Measurements from ENCODE around the gene VPS54.

Gene VPS54, protein sequence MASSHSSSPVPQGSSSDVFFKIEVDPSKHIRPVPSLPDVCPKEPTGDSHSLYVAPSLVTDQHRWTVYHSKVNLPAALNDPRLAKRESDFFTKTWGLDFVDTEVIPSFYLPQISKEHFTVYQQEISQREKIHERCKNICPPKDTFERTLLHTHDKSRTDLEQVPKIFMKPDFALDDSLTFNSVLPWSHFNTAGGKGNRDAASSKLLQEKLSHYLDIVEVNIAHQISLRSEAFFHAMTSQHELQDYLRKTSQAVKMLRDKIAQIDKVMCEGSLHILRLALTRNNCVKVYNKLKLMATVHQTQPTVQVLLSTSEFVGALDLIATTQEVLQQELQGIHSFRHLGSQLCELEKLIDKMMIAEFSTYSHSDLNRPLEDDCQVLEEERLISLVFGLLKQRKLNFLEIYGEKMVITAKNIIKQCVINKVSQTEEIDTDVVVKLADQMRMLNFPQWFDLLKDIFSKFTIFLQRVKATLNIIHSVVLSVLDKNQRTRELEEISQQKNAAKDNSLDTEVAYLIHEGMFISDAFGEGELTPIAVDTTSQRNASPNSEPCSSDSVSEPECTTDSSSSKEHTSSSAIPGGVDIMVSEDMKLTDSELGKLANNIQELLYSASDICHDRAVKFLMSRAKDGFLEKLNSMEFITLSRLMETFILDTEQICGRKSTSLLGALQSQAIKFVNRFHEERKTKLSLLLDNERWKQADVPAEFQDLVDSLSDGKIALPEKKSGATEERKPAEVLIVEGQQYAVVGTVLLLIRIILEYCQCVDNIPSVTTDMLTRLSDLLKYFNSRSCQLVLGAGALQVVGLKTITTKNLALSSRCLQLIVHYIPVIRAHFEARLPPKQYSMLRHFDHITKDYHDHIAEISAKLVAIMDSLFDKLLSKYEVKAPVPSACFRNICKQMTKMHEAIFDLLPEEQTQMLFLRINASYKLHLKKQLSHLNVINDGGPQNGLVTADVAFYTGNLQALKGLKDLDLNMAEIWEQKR

GRCh38 chr2:64019083-64019974 is at the start of gene VPS54:
TSS of gene VPS54 (minus strand) at chr2:64019428. CDS start at chr2:63983999, 35,429 bp downstream.
- peak; percentile 40 for DNase-seq

GRCh38 chr2:64067326-64067725 is 48.1 kb upstream of the VPS54 start:
- no peak for DNase-seq

- DNase-seq: no peak
Measured at GRCh38 chr2:64065516-64065915, 46.3 kb upstream of the VPS54 start.

- DNase-seq: no peak
Measured at GRCh38 chr2:64063924-64064331, 44.7 kb upstream of the VPS54 start.

- no peak for DNase-seq
Measured at GRCh38 chr2:64063454-64063853, 44.2 kb upstream of the VPS54 start.

GRCh38 chr2:64062840-64063239 is 43.6 kb upstream of the VPS54 start:
- no peak for DNase-seq

DNA sequence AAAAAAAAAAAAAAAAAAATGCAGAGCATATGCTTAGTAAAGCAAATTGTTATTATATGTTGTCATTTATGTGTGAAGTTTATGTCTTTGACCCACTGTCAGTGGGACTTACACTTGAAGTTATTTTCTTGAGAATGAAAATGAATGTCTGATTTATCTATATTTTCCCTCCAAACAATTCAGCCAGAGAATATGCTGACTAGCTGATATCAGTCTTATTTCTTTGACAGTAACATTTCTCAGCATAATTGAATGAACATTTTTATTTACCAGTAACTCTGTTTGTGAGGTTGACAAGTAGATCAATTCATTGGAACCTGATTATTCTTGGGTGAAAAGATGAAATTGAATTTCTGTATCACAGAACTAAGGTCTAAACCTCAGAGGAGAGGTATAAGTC is 40.0 kb upstream of the VPS54 start:
- no peak for DNase-seq

DNA sequence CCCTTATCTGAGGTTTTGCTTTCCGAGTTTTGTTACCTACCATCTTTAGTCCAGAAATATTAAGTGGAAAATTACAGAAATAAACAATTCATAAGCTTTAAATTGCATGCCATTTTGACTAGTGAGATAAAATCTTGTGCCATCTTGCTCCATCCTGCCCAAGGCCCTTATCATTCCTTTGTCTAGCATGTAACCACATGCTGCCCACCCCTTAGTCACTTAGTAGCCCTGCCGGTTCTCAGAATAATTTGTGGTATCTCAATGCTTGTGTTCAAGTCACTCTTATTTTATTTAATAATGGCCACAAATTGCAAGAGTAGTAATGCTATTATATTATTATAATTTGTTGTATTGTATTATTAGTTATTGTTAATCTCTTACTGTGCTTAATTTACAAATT is 36.8 kb upstream of the VPS54 start:
- DNase-seq: no peak

GRCh38 chr2:64054161-64054915 is 35.1 kb upstream of the VPS54 start:
- no peak for DNase-seq

DNA sequence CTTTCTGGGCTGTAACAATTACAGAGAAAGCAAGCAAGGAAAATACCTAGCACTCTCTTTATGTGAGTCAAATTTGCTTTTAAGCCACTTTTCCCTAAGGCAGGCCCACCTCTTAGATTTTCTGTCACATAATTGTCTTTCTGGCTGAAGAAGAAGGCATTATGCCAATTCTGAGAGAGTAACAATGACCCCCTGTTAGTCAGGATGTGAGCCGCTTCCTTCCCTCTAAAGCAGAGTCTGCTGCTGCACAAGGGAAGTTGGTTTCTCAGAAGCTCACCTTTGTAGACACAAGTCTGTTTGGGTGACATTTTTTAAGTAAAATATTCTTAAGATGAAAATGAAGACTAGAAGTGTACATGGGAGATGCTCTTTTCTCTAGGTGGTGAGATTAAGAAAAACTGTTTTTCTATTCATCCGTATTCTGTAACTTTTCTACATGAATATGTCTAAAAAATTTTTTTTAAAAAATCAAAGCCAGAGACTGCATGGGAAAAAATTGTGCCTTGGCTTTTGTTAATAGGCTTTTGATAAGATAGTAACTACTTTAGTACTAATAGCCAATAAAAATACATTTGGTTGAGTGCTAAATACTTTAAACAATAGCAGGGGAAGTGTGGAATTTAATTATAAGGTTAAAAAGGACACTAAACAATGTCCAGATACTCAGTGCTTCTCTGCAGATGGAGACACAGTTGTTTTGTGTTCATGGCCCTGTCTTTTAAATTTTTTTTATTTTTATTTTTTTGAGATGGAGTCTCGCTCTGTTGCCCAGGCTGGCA is 33.4 kb upstream of the VPS54 start:
- DNase-seq: no peak

GRCh38 chr2:64049633-64050220 is 30.5 kb upstream of the VPS54 start:
- DNase-seq: peak; percentile 66

DNA sequence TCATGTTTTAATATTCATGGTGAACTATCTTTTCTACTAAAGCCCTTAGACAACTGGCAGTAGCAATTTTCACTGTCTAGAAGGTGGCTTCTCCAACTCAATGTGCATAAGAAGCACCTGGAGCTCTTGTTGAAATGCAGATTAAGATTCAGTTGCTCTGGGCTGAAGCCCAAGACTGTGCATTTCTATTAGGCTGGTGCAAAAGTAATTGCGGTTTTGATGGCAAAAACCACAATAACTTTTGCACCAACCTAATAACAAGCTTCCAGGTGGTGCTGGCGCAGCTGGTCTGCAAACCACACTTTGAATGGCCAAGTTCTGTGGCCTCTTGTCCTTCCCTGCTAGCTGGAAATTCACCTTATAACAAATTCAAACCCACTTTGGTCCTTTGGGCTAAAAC is 26.7 kb upstream of the VPS54 start:
- DNase-seq: no peak

GRCh38 chr2:64040161-64040560 is 20.9 kb upstream of the VPS54 start:
- DNase-seq: no peak

GRCh38 chr2:64036034-64036705 is 16.9 kb upstream of the VPS54 start:
- no peak for DNase-seq

GRCh38 chr2:64035072-64035942 is 16.1 kb upstream of the VPS54 start:
- no peak for DNase-seq

- DNase-seq: no peak
Measured at GRCh38 chr2:64029116-64029665, 10.0 kb upstream of the VPS54 start.

- DNase-seq: no peak
Measured at GRCh38 chr2:64025741-64026140, 6.5 kb upstream of the VPS54 start.

- DNase-seq: no peak
Measured at GRCh38 chr2:64024259-64024949, 5.2 kb upstream of the VPS54 start.

Measured in NCI-H1694 treated with DMSO at 0.1 percent for 48 hours (cell line).